H1 (cell line): ENCODE results near the gene PDE4D. TPM values are rescaled to one million over a fixed set of nuclear protein-coding genes. Genes with fewer than 3 reads are reported as not detected.
A peak's percentile ranks its signal among the peaks of the same experiment; 100 is the strongest.

Experiments used
- BRCA1 ChIP-seq: IDR thresholded peaks from 2 replicates; pipeline ENCODE4 v1.6.1; 2012; ENCODE audit warnings: low read depth, low read length, improper control_type of control experiment
- GABPA ChIP-seq: IDR thresholded peaks from 2 replicates; pipeline ENCODE4 v1.6.1; 2011; ENCODE audit warnings: mild to moderate bottlenecking, low read length, moderate library complexity, borderline replicate concordance; ENCODE audit not compliant: insufficient read depth
- POLR2AphosphoS5 ChIP-seq: IDR thresholded peaks from 2 replicates; pipeline ENCODE4 v1.6.1; 2011; ENCODE audit warnings: low read depth, low read length
- RAD21 ChIP-seq, 2 experiments: IDR thresholded peaks in 1 of 2; conservative IDR thresholded peaks in 1 of 2; 2 replicates each; pipeline ENCODE4 v1.6.1; 2011; ENCODE audit warnings: low read depth in 2 of 2, low read length in 2 of 2, improper control_type of control experiment in 1 of 2, inconsistent platforms in 1 of 2, mild to moderate bottlenecking in 1 of 2, moderate library complexity in 1 of 2
- SP2 ChIP-seq: IDR thresholded peaks from 2 replicates; pipeline ENCODE4 v1.6.1; 2012; ENCODE audit warnings: mild to moderate bottlenecking, low read length, inconsistent platforms
- YY1 ChIP-seq: IDR thresholded peaks from 2 replicates; pipeline ENCODE4 v1.6.1; 2011; ENCODE audit warnings: low read depth, mild to moderate bottlenecking, low read length
- polyA plus RNA-seq, 7 experiments: library from polyadenylated mRNA; depleted of rRNA in 3 of 7; stranded (reverse) in 5 of 7; unstranded in 2 of 7; fragments of >200 nt in 5 of 7; fragments of 200-250 nt in 2 of 7; gene quantifications; 1 replicate in 5 of 7; 2 replicates in 1 of 7; 4 replicates in 1 of 7; pipeline versions ENCODE4 v1.2.1 to v1.2.3, GENCODE V29; 2011 to 2013; ENCODE audit warnings: missing spikeins in 2 of 7, mixed read lengths in 2 of 7
- total RNA-seq: library from RNA; stranded (reverse); fragmentation: NEBNext Ultra II Directional; extraction: Animal tissue kit (Norgen Biotek cat#: 25700); gene quantifications from 2 replicates; pipeline ENCODE4 v1.2.1, GENCODE V29; 2021
- TF ChIP-seq, protein P1 (sequence below): fragments of 300-600 bp; sonication (generic); IDR thresholded peaks from 2 replicates; pipeline ENCODE4 v1.7.1; 2012; ENCODE audit warnings: low read length, moderate library complexity, mild to moderate bottlenecking, inconsistent platforms; ENCODE audit not compliant: insufficient replicate concordance
- TF ChIP-seq, protein P2 (sequence below), 3 experiments: IDR thresholded peaks; 1 replicate in 2 of 3; 2 replicates in 1 of 3; pipeline versions ENCODE4 v1.5.1 to v1.6.1; 2011; ENCODE audit warnings: low read length in 3 of 3, mild to moderate bottlenecking in 3 of 3, inconsistent platforms in 2 of 3, low read depth in 1 of 3, moderate library complexity in 1 of 3; ENCODE audit not compliant: insufficient read depth in 1 of 3; ENCODE audit errors: control extremely low read depth in 1 of 3

PDE4D gene
- total and polyA plus RNA-seq, 2 of the 8 experiments (the other 6 are each of a cell fraction or from before 2014, with no cell fraction given), result 2.3 to 3.7 TPM

DNA sequence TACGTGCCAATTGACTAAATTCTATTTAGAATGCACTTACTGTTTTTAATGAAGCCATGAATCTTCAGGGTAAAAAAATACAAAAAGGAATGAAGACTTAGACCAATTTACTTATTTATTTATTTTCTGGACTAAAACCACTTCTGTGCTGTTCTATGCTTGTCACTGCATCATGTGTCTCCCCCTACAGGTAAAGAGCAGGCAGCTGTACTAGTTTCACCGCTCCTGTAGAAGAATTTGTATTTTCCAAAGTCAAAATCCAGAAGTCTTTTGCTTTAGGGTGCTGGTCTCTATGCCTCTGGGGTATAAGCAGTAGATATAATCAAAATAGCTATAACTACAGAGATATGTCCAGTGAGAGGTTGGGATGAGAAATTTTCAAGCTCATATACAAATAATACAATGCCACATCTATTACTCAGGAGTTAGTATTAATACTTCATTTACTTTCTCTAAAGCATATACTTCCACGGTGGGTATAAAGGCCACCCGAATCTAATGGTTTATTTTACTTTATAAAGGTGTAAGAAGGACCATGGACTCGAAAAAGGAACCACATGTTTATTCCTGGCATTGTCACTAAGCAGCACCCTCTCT is 719.2 kb downstream of the PDE4D start (continued):
- TF ChIP-seq, protein P1, sequence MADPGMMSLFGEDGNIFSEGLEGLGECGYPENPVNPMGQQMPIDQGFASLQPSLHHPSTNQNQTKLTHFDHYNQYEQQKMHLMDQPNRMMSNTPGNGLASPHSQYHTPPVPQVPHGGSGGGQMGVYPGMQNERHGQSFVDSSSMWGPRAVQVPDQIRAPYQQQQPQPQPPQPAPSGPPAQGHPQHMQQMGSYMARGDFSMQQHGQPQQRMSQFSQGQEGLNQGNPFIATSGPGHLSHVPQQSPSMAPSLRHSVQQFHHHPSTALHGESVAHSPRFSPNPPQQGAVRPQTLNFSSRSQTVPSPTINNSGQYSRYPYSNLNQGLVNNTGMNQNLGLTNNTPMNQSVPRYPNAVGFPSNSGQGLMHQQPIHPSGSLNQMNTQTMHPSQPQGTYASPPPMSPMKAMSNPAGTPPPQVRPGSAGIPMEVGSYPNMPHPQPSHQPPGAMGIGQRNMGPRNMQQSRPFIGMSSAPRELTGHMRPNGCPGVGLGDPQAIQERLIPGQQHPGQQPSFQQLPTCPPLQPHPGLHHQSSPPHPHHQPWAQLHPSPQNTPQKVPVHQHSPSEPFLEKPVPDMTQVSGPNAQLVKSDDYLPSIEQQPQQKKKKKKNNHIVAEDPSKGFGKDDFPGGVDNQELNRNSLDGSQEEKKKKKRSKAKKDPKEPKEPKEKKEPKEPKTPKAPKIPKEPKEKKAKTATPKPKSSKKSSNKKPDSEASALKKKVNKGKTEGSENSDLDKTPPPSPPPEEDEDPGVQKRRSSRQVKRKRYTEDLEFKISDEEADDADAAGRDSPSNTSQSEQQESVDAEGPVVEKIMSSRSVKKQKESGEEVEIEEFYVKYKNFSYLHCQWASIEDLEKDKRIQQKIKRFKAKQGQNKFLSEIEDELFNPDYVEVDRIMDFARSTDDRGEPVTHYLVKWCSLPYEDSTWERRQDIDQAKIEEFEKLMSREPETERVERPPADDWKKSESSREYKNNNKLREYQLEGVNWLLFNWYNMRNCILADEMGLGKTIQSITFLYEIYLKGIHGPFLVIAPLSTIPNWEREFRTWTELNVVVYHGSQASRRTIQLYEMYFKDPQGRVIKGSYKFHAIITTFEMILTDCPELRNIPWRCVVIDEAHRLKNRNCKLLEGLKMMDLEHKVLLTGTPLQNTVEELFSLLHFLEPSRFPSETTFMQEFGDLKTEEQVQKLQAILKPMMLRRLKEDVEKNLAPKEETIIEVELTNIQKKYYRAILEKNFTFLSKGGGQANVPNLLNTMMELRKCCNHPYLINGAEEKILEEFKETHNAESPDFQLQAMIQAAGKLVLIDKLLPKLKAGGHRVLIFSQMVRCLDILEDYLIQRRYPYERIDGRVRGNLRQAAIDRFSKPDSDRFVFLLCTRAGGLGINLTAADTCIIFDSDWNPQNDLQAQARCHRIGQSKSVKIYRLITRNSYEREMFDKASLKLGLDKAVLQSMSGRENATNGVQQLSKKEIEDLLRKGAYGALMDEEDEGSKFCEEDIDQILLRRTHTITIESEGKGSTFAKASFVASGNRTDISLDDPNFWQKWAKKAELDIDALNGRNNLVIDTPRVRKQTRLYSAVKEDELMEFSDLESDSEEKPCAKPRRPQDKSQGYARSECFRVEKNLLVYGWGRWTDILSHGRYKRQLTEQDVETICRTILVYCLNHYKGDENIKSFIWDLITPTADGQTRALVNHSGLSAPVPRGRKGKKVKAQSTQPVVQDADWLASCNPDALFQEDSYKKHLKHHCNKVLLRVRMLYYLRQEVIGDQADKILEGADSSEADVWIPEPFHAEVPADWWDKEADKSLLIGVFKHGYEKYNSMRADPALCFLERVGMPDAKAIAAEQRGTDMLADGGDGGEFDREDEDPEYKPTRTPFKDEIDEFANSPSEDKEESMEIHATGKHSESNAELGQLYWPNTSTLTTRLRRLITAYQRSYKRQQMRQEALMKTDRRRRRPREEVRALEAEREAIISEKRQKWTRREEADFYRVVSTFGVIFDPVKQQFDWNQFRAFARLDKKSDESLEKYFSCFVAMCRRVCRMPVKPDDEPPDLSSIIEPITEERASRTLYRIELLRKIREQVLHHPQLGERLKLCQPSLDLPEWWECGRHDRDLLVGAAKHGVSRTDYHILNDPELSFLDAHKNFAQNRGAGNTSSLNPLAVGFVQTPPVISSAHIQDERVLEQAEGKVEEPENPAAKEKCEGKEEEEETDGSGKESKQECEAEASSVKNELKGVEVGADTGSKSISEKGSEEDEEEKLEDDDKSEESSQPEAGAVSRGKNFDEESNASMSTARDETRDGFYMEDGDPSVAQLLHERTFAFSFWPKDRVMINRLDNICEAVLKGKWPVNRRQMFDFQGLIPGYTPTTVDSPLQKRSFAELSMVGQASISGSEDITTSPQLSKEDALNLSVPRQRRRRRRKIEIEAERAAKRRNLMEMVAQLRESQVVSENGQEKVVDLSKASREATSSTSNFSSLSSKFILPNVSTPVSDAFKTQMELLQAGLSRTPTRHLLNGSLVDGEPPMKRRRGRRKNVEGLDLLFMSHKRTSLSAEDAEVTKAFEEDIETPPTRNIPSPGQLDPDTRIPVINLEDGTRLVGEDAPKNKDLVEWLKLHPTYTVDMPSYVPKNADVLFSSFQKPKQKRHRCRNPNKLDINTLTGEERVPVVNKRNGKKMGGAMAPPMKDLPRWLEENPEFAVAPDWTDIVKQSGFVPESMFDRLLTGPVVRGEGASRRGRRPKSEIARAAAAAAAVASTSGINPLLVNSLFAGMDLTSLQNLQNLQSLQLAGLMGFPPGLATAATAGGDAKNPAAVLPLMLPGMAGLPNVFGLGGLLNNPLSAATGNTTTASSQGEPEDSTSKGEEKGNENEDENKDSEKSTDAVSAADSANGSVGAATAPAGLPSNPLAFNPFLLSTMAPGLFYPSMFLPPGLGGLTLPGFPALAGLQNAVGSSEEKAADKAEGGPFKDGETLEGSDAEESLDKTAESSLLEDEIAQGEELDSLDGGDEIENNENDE, result no peak
- TF ChIP-seq BRCA1, result no peak
- no peak for TF ChIP-seq YY1
- TF ChIP-seq, protein P2, sequence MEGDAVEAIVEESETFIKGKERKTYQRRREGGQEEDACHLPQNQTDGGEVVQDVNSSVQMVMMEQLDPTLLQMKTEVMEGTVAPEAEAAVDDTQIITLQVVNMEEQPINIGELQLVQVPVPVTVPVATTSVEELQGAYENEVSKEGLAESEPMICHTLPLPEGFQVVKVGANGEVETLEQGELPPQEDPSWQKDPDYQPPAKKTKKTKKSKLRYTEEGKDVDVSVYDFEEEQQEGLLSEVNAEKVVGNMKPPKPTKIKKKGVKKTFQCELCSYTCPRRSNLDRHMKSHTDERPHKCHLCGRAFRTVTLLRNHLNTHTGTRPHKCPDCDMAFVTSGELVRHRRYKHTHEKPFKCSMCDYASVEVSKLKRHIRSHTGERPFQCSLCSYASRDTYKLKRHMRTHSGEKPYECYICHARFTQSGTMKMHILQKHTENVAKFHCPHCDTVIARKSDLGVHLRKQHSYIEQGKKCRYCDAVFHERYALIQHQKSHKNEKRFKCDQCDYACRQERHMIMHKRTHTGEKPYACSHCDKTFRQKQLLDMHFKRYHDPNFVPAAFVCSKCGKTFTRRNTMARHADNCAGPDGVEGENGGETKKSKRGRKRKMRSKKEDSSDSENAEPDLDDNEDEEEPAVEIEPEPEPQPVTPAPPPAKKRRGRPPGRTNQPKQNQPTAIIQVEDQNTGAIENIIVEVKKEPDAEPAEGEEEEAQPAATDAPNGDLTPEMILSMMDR (IDR thresholded peaks at IDR 0.05; ENCODE audit: control extremely low read depth in 1 of 3, insufficient read depth in 1 of 3, low read depth in 1 of 3, low read length in 3 of 3), result peak in 2 of 3 experiments; percentile 75 to 76; a peak in 3 of 4 replicates
- no peak for TF ChIP-seq SP2
- peak; percentile 76 to 82 for TF ChIP-seq RAD21 (IDR thresholded peaks at IDR 0.05 in 1 of 2, conservative IDR thresholded peaks at IDR 0.05 in 1 of 2; ENCODE audit: low read depth in 2 of 2, low read length in 2 of 2)
- no peak for TF ChIP-seq POLR2AphosphoS5
- no peak for TF ChIP-seq GABPA
